IMR-90 (cell line): ENCODE measurements around the gene NT5C. TPM values are rescaled to one million over a fixed set of nuclear protein-coding genes. Genes with fewer than 3 reads are reported as not detected.

Experiments used
- ATAC-seq: fragments of 200-7000 bp; cut with Tn5 transposase; 2 replicates; pipeline ENCODE4 v1.9.1; 2020; ENCODE audit warnings: low read depth, mild to moderate bottlenecking, moderate library complexity
- BruUV-seq: library from RNA; stranded (reverse); fragments of 400-500 nt; replicated peaks from 2 replicates; lab custom pipeline; 2021; lab: Mats Ljungman, UMichigan
- CTCF ChIA-PET: fragments of 300-600 bp; formaldehyde crosslinking; extraction: SDS; loops from one replicate; lab custom pipeline; 2021; ENCODE audit warnings: antibody characterized with exemption; lab: Yijun Ruan, JAX
- POLR2A ChIA-PET: fragments of 300-600 bp; sonication (Branson Sonifier 250); formaldehyde crosslinking; loops from one replicate; lab custom pipeline; 2022; ENCODE audit warnings: antibody characterized with exemption; ENCODE audit not compliant: unreplicated experiment; lab: Charles Lee
- DNase-seq: peaks from one replicate; pipeline ENCODE4 v3.0.0; 2013
- H2AFZ ChIP-seq: replicated peaks from 2 replicates; pipeline ENCODE3; 2013; ENCODE audit warnings: low read length, mild to moderate bottlenecking; ENCODE audit not compliant: poor library complexity
- H2AK5ac ChIP-seq: 2 replicates; pipeline ENCODE4 v1.6.1; 2013; ENCODE audit warnings: low read depth, low read length, inconsistent platforms
- H2AK9ac ChIP-seq: replicated peaks from 2 replicates; pipeline ENCODE3; 2013; ENCODE audit warnings: mild to moderate bottlenecking, low read depth, low read length, moderate library complexity; ENCODE audit not compliant: poor library complexity
- H2BK120ac ChIP-seq: 2 replicates; pipeline ENCODE4 v1.6.1; 2013; ENCODE audit warnings: low read depth, low read length, inconsistent platforms
- H2BK15ac ChIP-seq: 3 replicates; pipeline ENCODE4 v1.6.1; 2013; ENCODE audit warnings: low read depth, low read length, inconsistent platforms
- H2BK20ac ChIP-seq: 2 replicates; pipeline ENCODE4 v1.6.1; 2013; ENCODE audit warnings: low read depth, mild to moderate bottlenecking, inconsistent platforms, low read length, moderate library complexity
- H2BK5ac ChIP-seq: 2 replicates; pipeline ENCODE4 v1.6.1; 2013; ENCODE audit warnings: mild to moderate bottlenecking, low read depth, low read length, inconsistent platforms; ENCODE audit not compliant: poor library complexity, severe bottlenecking
- H3K14ac ChIP-seq: replicated peaks from 2 replicates; pipeline ENCODE4 v1.6.1; 2013; ENCODE audit warnings: low read depth, low read length, inconsistent platforms
- H3K18ac ChIP-seq: 2 replicates; pipeline ENCODE4 v1.6.1; 2013; ENCODE audit warnings: low read depth, low read length, control low read depth
- H3K23ac ChIP-seq: 2 replicates; pipeline ENCODE4 v1.6.1; 2013; ENCODE audit warnings: low read depth, low read length, inconsistent platforms
- H3K27ac ChIP-seq: 2 replicates; pipeline ENCODE4 v1.5.1; 2013; ENCODE audit warnings: mild to moderate bottlenecking, control low read depth, low read length; ENCODE audit not compliant: insufficient read depth
- H3K27me3 ChIP-seq: 2 replicates; pipeline ENCODE4 v1.6.1; 2013; ENCODE audit warnings: low read length; ENCODE audit not compliant: control insufficient read depth, insufficient read depth
- H3K36me3 ChIP-seq: 2 replicates; pipeline ENCODE4 v1.6.1; 2013; ENCODE audit warnings: low read length, mixed read lengths; ENCODE audit not compliant: control insufficient read depth, insufficient read depth
- H3K4ac ChIP-seq: 2 replicates; pipeline ENCODE4 v1.6.1; 2013; ENCODE audit warnings: low read depth, low read length, inconsistent platforms
- H3K4me1 ChIP-seq: 2 replicates; pipeline ENCODE4 v1.6.1; 2013; ENCODE audit warnings: low read length, mixed read lengths; ENCODE audit not compliant: control insufficient read depth, insufficient read depth
- H3K4me2 ChIP-seq: 2 replicates; pipeline ENCODE4 v1.6.1; 2013; ENCODE audit warnings: low read depth, mild to moderate bottlenecking, control low read depth, low read length, moderate library complexity
- H3K4me3 ChIP-seq: 2 replicates; pipeline ENCODE4 v1.5.1; 2013; ENCODE audit warnings: low read depth, mild to moderate bottlenecking, control low read depth, low read length, moderate library complexity; ENCODE audit not compliant: insufficient read depth
- H3K56ac ChIP-seq: 2 replicates; pipeline ENCODE4 v1.6.1; 2013; ENCODE audit warnings: low read length, inconsistent platforms; ENCODE audit not compliant: insufficient read depth; ENCODE audit errors: extremely low read depth
- H3K79me1 ChIP-seq, 2 experiments: 2 replicates each; pipeline ENCODE4 v1.6.1; 2013; ENCODE audit warnings: low read length in 2 of 2, inconsistent platforms in 1 of 2, low read depth in 1 of 2
- H3K9ac ChIP-seq: 2 replicates; pipeline ENCODE4 v1.6.1; 2013; ENCODE audit warnings: low read depth, low read length, control low read depth
- H3K9me1 ChIP-seq: 2 replicates; pipeline ENCODE4 v1.6.1; 2013; ENCODE audit warnings: low read length, inconsistent platforms; ENCODE audit not compliant: insufficient read depth
- H3K9me3 ChIP-seq: 2 replicates; pipeline ENCODE4 v1.6.1; 2013; ENCODE audit warnings: low read length; ENCODE audit not compliant: control insufficient read depth, insufficient read depth
- H4K20me1 ChIP-seq: 2 replicates; pipeline ENCODE4 v1.6.1; 2013; ENCODE audit warnings: low read length, inconsistent platforms; ENCODE audit not compliant: insufficient read depth
- H4K5ac ChIP-seq: 2 replicates; pipeline ENCODE4 v1.6.1; 2013; ENCODE audit warnings: mild to moderate bottlenecking, low read depth, low read length, control low read depth
- H4K8ac ChIP-seq, 2 experiments: 2 replicates each; pipeline ENCODE4 v1.6.1; 2013; ENCODE audit warnings: low read depth in 2 of 2, low read length in 2 of 2, control low read depth in 1 of 2, inconsistent platforms in 1 of 2
- H4K91ac ChIP-seq: 2 replicates; pipeline ENCODE4 v1.6.1; 2013; ENCODE audit warnings: low read depth, low read length, inconsistent platforms; ENCODE audit not compliant: insufficient read depth
- CEBPB ChIP-seq: IDR thresholded peaks from 2 replicates; pipeline ENCODE4 v1.6.1; 2012; ENCODE audit warnings: low read depth, low read length, improper control_type of control experiment
- CHD1 ChIP-seq: IDR thresholded peaks from 2 replicates; pipeline ENCODE4 v1.6.1; 2012; ENCODE audit warnings: low read depth, low read length, improper control_type of control experiment
- CTCF ChIP-seq: conservative IDR thresholded peaks from 2 replicates; pipeline ENCODE4 v1.5.1; 2012; ENCODE audit warnings: mild to moderate bottlenecking, low read depth, low read length, improper control_type of control experiment
- MAFK ChIP-seq: IDR thresholded peaks from 2 replicates; pipeline ENCODE4 v1.6.1; 2012; ENCODE audit warnings: low read depth, low read length, improper control_type of control experiment
- POLR2A ChIP-seq: IDR thresholded peaks from 2 replicates; pipeline ENCODE4 v1.6.1; 2012; ENCODE audit warnings: mild to moderate bottlenecking, low read depth, low read length
- RAD21 ChIP-seq: IDR thresholded peaks from 2 replicates; pipeline ENCODE4 v1.6.1; 2012; ENCODE audit warnings: low read length, improper control_type of control experiment
- RCOR1 ChIP-seq: IDR thresholded peaks from 2 replicates; pipeline ENCODE4 v1.6.1; 2012; ENCODE audit warnings: mild to moderate bottlenecking, low read length, improper control_type of control experiment; ENCODE audit not compliant: insufficient replicate concordance
- RFX5 ChIP-seq: IDR thresholded peaks from 2 replicates; pipeline ENCODE4 v1.8.0; 2012; ENCODE audit warnings: low read depth, mild to moderate bottlenecking, low read length, moderate library complexity
- SMC3 ChIP-seq: fragments of 150-350 bp; IDR thresholded peaks from 2 replicates; pipeline ENCODE4 v1.6.1; 2016; ENCODE audit warnings: low read depth, mild to moderate bottlenecking, antibody characterized with exemption, low read length, moderate library complexity
- WGBS, 2 experiments: methylation state at CpG; one replicate each; pipeline versions ENCODE4 v1.1.5 to v1.1.7; 2013; ENCODE audit warnings: missing lambda C conversion rate in 2 of 2; ENCODE audit not compliant: insufficient read length in 1 of 2; ENCODE audit errors: extremely low coverage in 2 of 2; 5-methylcytosine and 5-hydroxymethylcytosine counted together
- dilution Hi-C: fragments of 300-500 bp; cut with HindIII; formaldehyde crosslinking; loops from one replicate; pipeline ENCODE4 v1.14.3; 2018; ENCODE audit warnings: low sequenced_read_pairs; ENCODE audit not compliant: unreplicated experiment
- in situ Hi-C: fragments of 300-500 bp; cut with MboI; formaldehyde crosslinking; loops from 3 replicates; pipeline ENCODE4 v1.14.3; 2019; ENCODE audit warnings: low sequenced_read_pairs, inconsistent platforms, mixed read lengths
- intact Hi-C: fragments of 100-400 bp; cut with micrococcal nuclease; formaldehyde crosslinking; loops from 2 replicates; pipeline ENCODE4 v1.10.0; 2022
- polyA plus RNA-seq, 3 experiments: library from polyadenylated mRNA; depleted of rRNA; stranded (reverse); fragments of >200 nt; gene quantifications; 2 replicates each; pipeline ENCODE4 v1.2.3, GENCODE V29; 2012; ENCODE audit warnings: low replicate concordance in 1 of 3
- total RNA-seq: library from RNA; depleted of rRNA; stranded (reverse); fragments of >200 nt; gene quantifications from 2 replicates; pipeline ENCODE4 v1.2.3, GENCODE V29; 2012
- TF ChIP-seq, protein P1 (sequence below): fragments of 150-350 bp; IDR thresholded peaks from 2 replicates; pipeline ENCODE4 v1.6.1; 2017; ENCODE audit warnings: mild to moderate bottlenecking, antibody characterized with exemption, low read length, low read depth

NT5C gene
- total and polyA plus RNA-seq, 2 of the 4 experiments (the other 2 are of a cell fraction), result 24.0 to 44.6 TPM

DNA sequence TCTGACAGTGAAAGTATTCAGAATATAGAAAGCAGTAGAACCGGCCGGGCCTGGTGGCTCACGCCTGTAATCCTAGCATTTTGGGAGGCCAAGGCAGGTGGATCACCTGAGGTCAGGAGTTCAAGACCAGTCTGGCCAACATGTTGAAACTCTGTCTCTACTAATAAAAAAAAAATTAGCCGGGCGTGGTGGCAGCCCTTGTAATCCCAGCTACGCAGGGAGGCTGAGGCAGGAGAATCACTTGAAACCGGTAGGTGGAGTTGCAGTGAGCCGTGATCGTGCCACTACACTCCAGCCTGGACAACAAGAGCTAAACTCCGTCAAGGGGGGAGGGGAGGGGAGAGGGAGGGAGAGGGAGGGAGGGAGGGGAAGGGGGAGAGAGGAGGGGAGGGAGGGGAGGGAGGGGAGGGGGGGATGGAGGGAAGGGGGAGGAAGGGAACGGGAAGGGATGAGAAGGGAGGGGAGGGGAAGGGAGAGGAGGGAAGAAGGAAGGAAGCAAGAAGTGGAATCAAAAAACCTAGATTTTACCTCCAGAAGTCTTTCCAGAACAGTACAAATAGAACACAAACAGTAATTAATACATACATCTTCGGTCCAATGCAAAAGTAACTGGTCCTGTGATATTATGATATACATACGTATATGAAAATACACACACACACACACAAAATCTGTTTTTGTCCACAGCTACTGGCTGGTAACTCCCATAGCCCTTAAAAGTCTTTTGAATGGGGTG lies 10.9 kb upstream of the NT5C start (continued):
- TF ChIP-seq CTCF, result no peak

- Histone ChIP-seq H3K4me2 (no peak overlapping the region), H3K4me3 (no peak overlapping the region), H3K23ac (no peak overlapping the region), H3K18ac (no peak overlapping the region), H3K9me1 (no peaks in the 10 kb centered on the region), H2BK120ac (no peak overlapping the region), H3K27ac (no peak overlapping the region), H2BK15ac (no peak overlapping the region), H3K56ac (no peak overlapping the region), H3K9ac (no peak overlapping the region), H3K4me1 (0 out of 2 replicates have a peak, but pooled peaks cover 3% of the 10 kb centered on the region), H3K27me3 (no peaks in the 10 kb centered on the region), H2AK9ac (no peak overlapping the region), H2AK5ac (no peak overlapping the region), H3K79me1 (peaks cover 32 to 55% of the 10 kb centered on the region in 2 experiments), H3K14ac (no peak overlapping the region), H4K91ac (no peak overlapping the region), H3K4ac (no peak overlapping the region), H3K36me3 (peaks cover 28% of the 10 kb centered on the region), H2BK20ac (no peak overlapping the region), H4K20me1 (no peaks in the 10 kb centered on the region), H2AFZ (no peak overlapping the region), H3K9me3 (no peaks in the 10 kb centered on the region), H4K8ac (no peak overlapping the region), H2BK5ac (peak overlapping the region; percentile 24), H4K5ac (no peak overlapping the region)
- ATAC-seq, result peak; percentile 78
- BruUV-seq, result no TSS peak
- in situ Hi-C loops, result no loop called here
- WGBS, 2 experiments, result no CpG with 5 or more reads among the region's 5 CpGs
- CTCF ChIA-PET, result no interaction called here
- intact Hi-C loops, result loop anchor here (2.0 kb wide), 1 partner anchor 14 kb away; no protein-coding TSS in a partner anchor
- dilution Hi-C loops, result no loop called here
- peak; percentile 37 for DNase-seq
- TF ChIP-seq RAD21, result no peak
- TF ChIP-seq CEBPB, result no peak
- no peak for TF ChIP-seq MAFK
- TF ChIP-seq RCOR1, result no peak
- TF ChIP-seq, protein P1, sequence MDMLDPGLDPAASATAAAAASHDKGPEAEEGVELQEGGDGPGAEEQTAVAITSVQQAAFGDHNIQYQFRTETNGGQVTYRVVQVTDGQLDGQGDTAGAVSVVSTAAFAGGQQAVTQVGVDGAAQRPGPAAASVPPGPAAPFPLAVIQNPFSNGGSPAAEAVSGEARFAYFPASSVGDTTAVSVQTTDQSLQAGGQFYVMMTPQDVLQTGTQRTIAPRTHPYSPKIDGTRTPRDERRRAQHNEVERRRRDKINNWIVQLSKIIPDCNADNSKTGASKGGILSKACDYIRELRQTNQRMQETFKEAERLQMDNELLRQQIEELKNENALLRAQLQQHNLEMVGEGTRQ, result no peak
- no peak for TF ChIP-seq RFX5
- TF ChIP-seq SMC3, result no peak
- TF ChIP-seq POLR2A, result no peak
- no peak for TF ChIP-seq CHD1
- POLR2A ChIA-PET, result no interaction called here
Measured at GRCh38 chr17:75138519-75138918, 7.0 kb upstream of the NT5C start.
